Osteocyte (in vitro differentiated cells): ENCODE measurements around the gene MRRF. TPM values are rescaled to one million over a fixed set of nuclear protein-coding genes. Genes with fewer than 3 reads are reported as not detected.

Experiments
- DNase-seq: peaks from one replicate; pipeline ENCODE4 v3.0.0; 2021; ENCODE audit warnings: mixed read lengths; ENCODE audit not compliant: unreplicated experiment; ENCODE audit errors: extremely low spot score
- H3K27ac Mint-ChIP-seq: one replicate; pipeline ENCODE4 v1.8.0; 2021; ENCODE audit warnings: mild to moderate bottlenecking, mixed read lengths; ENCODE audit not compliant: unreplicated experiment
- H3K27me3 Mint-ChIP-seq: one replicate; pipeline ENCODE4 v1.8.0; 2021; ENCODE audit warnings: mixed read lengths; ENCODE audit not compliant: unreplicated experiment
- H3K36me3 Mint-ChIP-seq: one replicate; pipeline ENCODE4 v1.8.0; 2021; ENCODE audit warnings: mixed read lengths; ENCODE audit not compliant: unreplicated experiment
- H3K4me1 Mint-ChIP-seq: one replicate; pipeline ENCODE4 v1.8.0; 2021; ENCODE audit warnings: mixed read lengths; ENCODE audit not compliant: unreplicated experiment
- H3K4me3 Mint-ChIP-seq: one replicate; pipeline ENCODE4 v1.8.0; 2021; ENCODE audit warnings: mild to moderate bottlenecking, moderate library complexity, mixed read lengths; ENCODE audit not compliant: unreplicated experiment
- H3K9me3 Mint-ChIP-seq: one replicate; pipeline ENCODE4 v1.8.0; 2021; ENCODE audit warnings: mixed read lengths; ENCODE audit not compliant: unreplicated experiment
- total RNA-seq: library from RNA; stranded (reverse); gene quantifications from 2 replicates; pipeline ENCODE4 v1.2.1, GENCODE V29; 2021
- TF ChIP-seq, protein P1 (sequence below): fragments of 200-600 bp; sonication (generic); IDR thresholded peaks from 2 replicates; pipeline ENCODE4 v1.5.0; 2021; ENCODE audit warnings: antibody characterized with exemption, mild to moderate bottlenecking, moderate library complexity

The MRRF gene
- total RNA-seq, 1 donor from 2014 or later: 26.0 TPM

DNA sequence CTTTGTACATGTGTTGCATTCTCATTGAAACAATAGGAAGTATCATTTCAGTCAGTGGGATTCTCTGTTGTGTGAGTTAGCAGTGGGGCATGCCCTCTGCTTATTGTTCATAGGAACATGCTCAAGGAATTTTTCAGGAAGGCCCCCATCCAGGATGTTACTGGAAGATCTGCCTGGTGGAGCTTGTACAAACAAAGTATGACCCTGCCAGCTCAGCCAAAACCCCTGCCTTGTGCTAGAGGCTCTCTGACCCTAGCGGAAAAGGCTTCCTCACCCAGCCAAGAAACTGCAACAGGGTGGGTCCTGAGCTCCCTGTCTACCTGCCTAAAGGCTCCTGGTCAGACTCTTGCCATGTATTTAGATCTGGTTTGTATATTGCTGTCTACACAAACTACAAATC lies 43.2 kb downstream of the MRRF start:
- DNase-seq: no peak
- Mint-ChIP-seq H3K9me3 (no peaks in the 10 kb centered on the region), H3K4me1 (peaks cover 38% of the 10 kb centered on the region), H3K4me3 (no peak overlapping the region), H3K36me3 (peaks cover 19% of the 10 kb centered on the region), H3K27me3 (no peaks in the 10 kb centered on the region), H3K27ac (no peak overlapping the region)
- TF ChIP-seq, protein P1, sequence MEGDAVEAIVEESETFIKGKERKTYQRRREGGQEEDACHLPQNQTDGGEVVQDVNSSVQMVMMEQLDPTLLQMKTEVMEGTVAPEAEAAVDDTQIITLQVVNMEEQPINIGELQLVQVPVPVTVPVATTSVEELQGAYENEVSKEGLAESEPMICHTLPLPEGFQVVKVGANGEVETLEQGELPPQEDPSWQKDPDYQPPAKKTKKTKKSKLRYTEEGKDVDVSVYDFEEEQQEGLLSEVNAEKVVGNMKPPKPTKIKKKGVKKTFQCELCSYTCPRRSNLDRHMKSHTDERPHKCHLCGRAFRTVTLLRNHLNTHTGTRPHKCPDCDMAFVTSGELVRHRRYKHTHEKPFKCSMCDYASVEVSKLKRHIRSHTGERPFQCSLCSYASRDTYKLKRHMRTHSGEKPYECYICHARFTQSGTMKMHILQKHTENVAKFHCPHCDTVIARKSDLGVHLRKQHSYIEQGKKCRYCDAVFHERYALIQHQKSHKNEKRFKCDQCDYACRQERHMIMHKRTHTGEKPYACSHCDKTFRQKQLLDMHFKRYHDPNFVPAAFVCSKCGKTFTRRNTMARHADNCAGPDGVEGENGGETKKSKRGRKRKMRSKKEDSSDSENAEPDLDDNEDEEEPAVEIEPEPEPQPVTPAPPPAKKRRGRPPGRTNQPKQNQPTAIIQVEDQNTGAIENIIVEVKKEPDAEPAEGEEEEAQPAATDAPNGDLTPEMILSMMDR: no peak

DNA sequence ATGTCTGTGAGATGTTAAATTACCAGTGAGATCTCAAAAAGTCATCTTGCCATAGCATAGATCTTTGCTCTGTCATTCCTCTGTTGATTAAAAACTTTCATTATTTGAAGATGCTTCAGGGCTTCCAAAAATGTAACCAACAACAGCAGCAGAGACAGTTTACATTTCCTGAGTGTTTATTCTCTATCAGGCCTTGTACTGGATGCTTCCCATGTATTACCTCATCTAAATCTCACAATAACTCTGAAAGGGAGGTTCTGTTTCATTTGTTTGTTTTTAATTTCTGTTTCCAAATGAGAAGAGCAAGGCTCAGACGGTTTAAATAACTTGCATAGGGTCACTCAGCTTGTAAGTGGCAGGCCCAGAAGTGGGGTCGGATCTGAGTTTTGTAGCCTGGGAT lies 45.2 kb downstream of the MRRF start:
- H3K4me3 Mint-ChIP-seq: no peak overlapping the region
- no peak for DNase-seq
- no peaks in the 10 kb centered on the region for H3K27me3 Mint-ChIP-seq
- peaks cover 21% of the 10 kb centered on the region for H3K4me1 Mint-ChIP-seq
- no peaks in the 10 kb centered on the region for H3K9me3 Mint-ChIP-seq
- H3K36me3 Mint-ChIP-seq: peaks cover 36% of the 10 kb centered on the region
- no peak overlapping the region for H3K27ac Mint-ChIP-seq
- TF ChIP-seq, protein P1: no peak

DNA sequence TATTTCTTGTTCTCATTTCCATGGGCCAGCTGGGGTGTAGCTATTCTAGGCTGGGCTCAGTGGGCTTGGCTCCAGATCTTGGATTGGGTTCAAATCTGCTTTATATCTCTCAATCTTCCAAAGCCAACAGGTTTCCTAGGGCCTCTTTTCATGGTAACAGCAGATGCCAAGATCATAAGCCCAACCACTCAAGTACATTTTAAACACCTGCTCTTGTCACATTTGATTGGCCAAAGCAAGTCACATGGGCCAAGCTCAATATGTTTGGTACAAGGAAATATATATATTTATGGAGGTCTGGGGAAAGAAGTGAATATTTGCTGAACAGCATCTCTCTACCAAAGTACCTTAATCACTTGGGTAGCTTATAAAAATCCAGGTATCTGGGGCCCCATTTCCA lies 49.5 kb downstream of the MRRF start:
- no peaks in the 10 kb centered on the region for H3K27me3 Mint-ChIP-seq
- peaks cover 30% of the 10 kb centered on the region for H3K36me3 Mint-ChIP-seq
- DNase-seq: no peak

DNA sequence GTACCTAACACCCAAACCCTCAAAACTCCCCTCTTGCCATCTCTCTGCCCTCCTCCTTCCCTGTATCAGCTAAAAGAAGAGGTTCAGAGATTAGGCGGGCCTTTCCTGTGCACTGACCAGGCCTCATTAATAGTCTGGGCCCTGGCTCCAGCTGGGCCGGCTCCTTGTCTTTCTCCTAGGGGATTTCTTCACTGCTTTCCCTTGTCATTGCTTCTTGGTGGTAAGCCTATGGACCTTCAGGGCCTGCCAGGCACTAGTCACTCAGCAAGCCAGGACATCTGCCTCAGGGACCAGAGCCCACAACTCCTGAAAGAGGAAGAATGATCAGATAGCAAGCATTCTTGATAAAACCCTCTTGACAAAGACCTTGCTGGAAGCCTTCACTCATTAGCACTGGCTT lies 50.9 kb downstream of the MRRF start:
- Mint-ChIP-seq H3K9me3 (no peaks in the 10 kb centered on the region), H3K4me1 (no peaks in the 10 kb centered on the region), H3K4me3 (no peak overlapping the region), H3K36me3 (peaks cover 28% of the 10 kb centered on the region), H3K27ac (no peak overlapping the region), H3K27me3 (no peaks in the 10 kb centered on the region)
- TF ChIP-seq, protein P1: no peak
- no peak for DNase-seq

More for the DNA sequence above, 49.5 kb downstream of the MRRF start:
- no peaks in the 10 kb centered on the region for H3K9me3 Mint-ChIP-seq
- no peak overlapping the region for H3K4me3 Mint-ChIP-seq
- TF ChIP-seq, protein P1: no peak
- no peaks in the 10 kb centered on the region for H3K4me1 Mint-ChIP-seq
- H3K27ac Mint-ChIP-seq: no peak overlapping the region

DNA sequence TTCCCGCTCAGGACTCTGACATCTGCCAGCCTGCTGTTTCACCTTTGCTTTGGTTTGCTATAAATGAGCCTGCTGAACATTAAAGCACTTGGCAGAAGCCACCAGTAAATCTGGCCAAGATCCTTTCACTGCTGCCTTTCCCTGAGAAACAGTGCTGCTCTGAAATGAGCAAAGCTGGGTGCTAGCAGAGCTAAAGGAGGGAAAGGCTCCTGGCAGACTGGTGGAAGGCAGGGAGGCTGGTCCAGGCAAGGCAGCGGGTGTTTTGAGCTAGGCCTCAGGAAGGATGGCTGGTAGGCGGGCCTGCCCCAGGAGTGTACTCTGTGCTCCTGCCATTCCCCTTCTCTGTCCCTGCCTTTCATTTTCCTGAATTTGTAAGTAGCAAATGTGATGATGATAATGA lies 53.6 kb downstream of the MRRF start:
- H3K27me3 Mint-ChIP-seq: no peaks in the 10 kb centered on the region
- H3K27ac Mint-ChIP-seq: no peak overlapping the region
- DNase-seq: no peak
- H3K36me3 Mint-ChIP-seq: peaks cover 28% of the 10 kb centered on the region
- no peaks in the 10 kb centered on the region for H3K9me3 Mint-ChIP-seq
- TF ChIP-seq, protein P1: no peak
- H3K4me3 Mint-ChIP-seq: no peak overlapping the region
- H3K4me1 Mint-ChIP-seq: no peaks in the 10 kb centered on the region
